ENCODE data around the gene SLC43A3.

Gene SLC43A3

DNA sequence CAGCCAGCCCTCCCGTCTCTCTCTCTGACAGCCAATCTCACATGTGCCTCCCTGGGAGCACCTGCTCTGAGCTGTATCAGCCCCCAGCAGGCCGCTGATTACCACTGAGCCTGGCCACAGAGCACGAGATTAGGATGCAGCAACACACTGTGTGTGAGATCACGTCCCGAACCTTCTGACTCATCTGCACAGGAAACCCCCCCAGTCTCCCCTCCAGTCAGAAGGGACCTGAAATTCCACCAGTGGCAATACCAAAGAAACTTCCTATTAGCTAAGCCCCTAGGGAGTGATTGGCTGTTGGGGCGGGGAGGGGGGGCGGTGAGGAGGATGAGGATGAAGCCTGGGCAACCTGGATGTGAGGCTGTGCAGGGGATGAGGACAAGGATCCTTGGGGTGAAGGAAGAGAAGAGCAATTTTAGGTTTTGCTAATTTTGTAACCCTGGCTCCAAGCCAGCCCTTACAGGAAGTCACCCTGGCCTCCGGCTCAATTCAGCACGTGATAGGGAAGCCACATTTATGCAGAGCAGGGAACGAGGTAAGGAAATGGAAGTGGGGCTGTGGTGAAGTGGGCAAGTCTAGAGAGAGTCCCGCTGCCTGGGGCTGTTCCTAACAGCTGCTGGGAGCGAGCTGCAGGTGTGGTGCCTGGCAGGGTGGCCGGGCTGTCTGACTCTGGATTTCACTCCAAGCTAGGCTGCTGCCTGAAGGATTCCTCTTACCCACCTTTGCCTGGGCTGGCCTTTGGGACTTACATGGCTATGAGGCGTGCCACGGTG, 1.9 kb downstream of the SLC43A3 start:
- ChIA-PET POLR2A (interaction anchor here (0.9 to 1.8 kb wide), 7 partner anchors 16 to 1153 kb away, joined by 3 to 6 read pairs (median 4); partner anchors contain the start of gene RTN4RL2), CTCF (interaction anchor here (0.7 to 5.5 kb wide), 14 partner anchors 9 to 216 kb away, joined by 3 to 41 read pairs (median 4); partner anchors contain the start of gene RTN4RL2)
- Histone ChIP-seq H3K4me3 (ENCODE audit: control insufficient read depth in 1 of 7, extremely low read depth in 1 of 7, insufficient read depth in 4 of 7, low read depth in 2 of 7, low read length in 6 of 7) (peak overlapping the region in 4 of 7 experiments; percentile 30 to 81 (median 75)), H3K9me3 (ENCODE audit: control extremely low read depth in 1 of 5, control insufficient read depth in 4 of 5, insufficient read depth in 2 of 5, low read depth in 1 of 5, low read length in 4 of 5) (no peaks in the 10 kb centered on the region), H3K27ac (ENCODE audit: insufficient read depth in 1 of 2, low read depth in 1 of 2, low read length in 2 of 2, poor library complexity in 1 of 2, severe bottlenecking in 2 of 2) (peak overlapping the region; percentile 62 to 82), H3K36me3 (ENCODE audit: control insufficient read depth in 4 of 4, insufficient read depth in 4 of 4, low read length in 3 of 4) (peaks cover 8 to 52% (median 14%) of the 10 kb centered on the region in 4 experiments), H3K4me1 (ENCODE audit: control extremely low read depth in 1 of 4, control insufficient read depth in 4 of 4, insufficient read depth in 4 of 4, low read length in 3 of 4) (peaks cover 13 to 47% (median 43%) of the 10 kb centered on the region in 4 experiments), H3K27me3 (replicated peaks in 2 of 5; ENCODE audit: control insufficient read depth in 4 of 5, insufficient read depth in 5 of 5, low read length in 4 of 5) (no peaks in the 10 kb centered on the region)
- 15% methylated on average over 12 of the region's 15 CpGs for WGBS (ENCODE audit: insufficient coverage)
- peak; percentile 99 to 100 (median 100) for DNase-seq

- H3K27ac ChIP-seq (ENCODE audit: insufficient read depth in 1 of 2, low read depth in 1 of 2, low read length in 2 of 2, poor library complexity in 1 of 2, severe bottlenecking in 2 of 2) = peak overlapping the region; percentile 36 to 82
- no peak for DNase-seq
- ChIA-PET POLR2A (interaction anchor here (1.1 to 1.4 kb wide), 5 partner anchors 15 to 69 kb away, joined by 3 to 6 read pairs (median 4); partner anchors contain the start of gene RTN4RL2), CTCF (interaction anchor here (0.8 to 5.5 kb wide), 15 partner anchors 8 to 217 kb away, joined by 3 to 41 read pairs (median 4); no protein-coding TSS in a partner anchor)
- H3K27me3 ChIP-seq (replicated peaks in 2 of 5; ENCODE audit: control insufficient read depth in 4 of 5, insufficient read depth in 5 of 5, low read length in 4 of 5) = no peaks in the 10 kb centered on the region
- WGBS (ENCODE audit: insufficient coverage) = 92% methylated on average over 7 of the region's 9 CpGs
- H3K4me3 ChIP-seq (ENCODE audit: control insufficient read depth in 1 of 7, extremely low read depth in 1 of 7, insufficient read depth in 4 of 7, low read depth in 2 of 7, low read length in 6 of 7) = peak overlapping the region in 4 of 7 experiments; percentile 13 to 81 (median 67)
- H3K9me3 ChIP-seq (ENCODE audit: control extremely low read depth in 1 of 5, control insufficient read depth in 4 of 5, insufficient read depth in 2 of 5, low read depth in 1 of 5, low read length in 4 of 5) = no peaks in the 10 kb centered on the region
- peaks cover 9 to 59% (median 16%) of the 10 kb centered on the region in 4 experiments for H3K36me3 ChIP-seq (ENCODE audit: control insufficient read depth in 4 of 4, insufficient read depth in 4 of 4, low read length in 3 of 4)
- H3K4me1 ChIP-seq (ENCODE audit: control extremely low read depth in 1 of 4, control insufficient read depth in 4 of 4, insufficient read depth in 4 of 4, low read length in 3 of 4) = peaks cover 13 to 47% (median 43%) of the 10 kb centered on the region in 4 experiments
These were observed 2.7 kb downstream of the SLC43A3 start for GRCh38 chr11:57424137-57424791.

GRCh38 chr11:57422669-57423068, 4.3 kb downstream of the SLC43A3 start:
- no peaks in the 10 kb centered on the region for H3K27me3 ChIP-seq (replicated peaks in 2 of 5; ENCODE audit: control insufficient read depth in 4 of 5, insufficient read depth in 5 of 5, low read length in 4 of 5)
- H3K4me1 ChIP-seq (ENCODE audit: control extremely low read depth in 1 of 4, control insufficient read depth in 4 of 4, insufficient read depth in 4 of 4, low read length in 3 of 4) = peaks cover 13 to 45% (median 42%) of the 10 kb centered on the region in 4 experiments
- CTCF ChIA-PET = interaction anchor here (1.0 to 1.5 kb wide), 2 partner anchors 29 to 72 kb away, joined by 3 read pairs; no protein-coding TSS in a partner anchor
- peak overlapping the region in 1 of 2 experiments; percentile 27 for H3K27ac ChIP-seq (ENCODE audit: insufficient read depth in 1 of 2, low read depth in 1 of 2, low read length in 2 of 2, poor library complexity in 1 of 2, severe bottlenecking in 2 of 2)
- WGBS (ENCODE audit: insufficient coverage) = 100% methylated on average over 2 of the region's 4 CpGs
- H3K9me3 ChIP-seq (ENCODE audit: control extremely low read depth in 1 of 5, control insufficient read depth in 4 of 5, insufficient read depth in 2 of 5, low read depth in 1 of 5, low read length in 4 of 5) = no peaks in the 10 kb centered on the region
- DNase-seq = no peak
- POLR2A ChIA-PET = no interaction called here
- peak overlapping the region in 1 of 7 experiments; percentile 32 for H3K4me3 ChIP-seq (ENCODE audit: control insufficient read depth in 1 of 7, extremely low read depth in 1 of 7, insufficient read depth in 4 of 7, low read depth in 2 of 7, low read length in 6 of 7)
- H3K36me3 ChIP-seq (ENCODE audit: control insufficient read depth in 4 of 4, insufficient read depth in 4 of 4, low read length in 3 of 4) = peaks cover 9 to 74% (median 23%) of the 10 kb centered on the region in 4 experiments

- Histone ChIP-seq H3K27ac (ENCODE audit: insufficient read depth in 1 of 2, low read depth in 1 of 2, low read length in 2 of 2, poor library complexity in 1 of 2, severe bottlenecking in 2 of 2) (no peak overlapping the region), H3K4me1 (ENCODE audit: control extremely low read depth in 1 of 4, control insufficient read depth in 4 of 4, insufficient read depth in 4 of 4, low read length in 3 of 4) (peaks cover 13 to 37% (median 34%) of the 10 kb centered on the region in 4 experiments), H3K4me3 (ENCODE audit: control insufficient read depth in 1 of 7, extremely low read depth in 1 of 7, insufficient read depth in 4 of 7, low read depth in 2 of 7, low read length in 6 of 7) (no peak overlapping the region), H3K27me3 (replicated peaks in 2 of 5; ENCODE audit: control insufficient read depth in 4 of 5, insufficient read depth in 5 of 5, low read length in 4 of 5) (no peaks in the 10 kb centered on the region), H3K9me3 (ENCODE audit: control extremely low read depth in 1 of 5, control insufficient read depth in 4 of 5, insufficient read depth in 2 of 5, low read depth in 1 of 5, low read length in 4 of 5) (no peaks in the 10 kb centered on the region), H3K36me3 (ENCODE audit: control insufficient read depth in 4 of 4, insufficient read depth in 4 of 4, low read length in 3 of 4) (peaks cover 14 to 83% (median 28%) of the 10 kb centered on the region in 4 experiments)
- POLR2A ChIA-PET = no interaction called here
- CTCF ChIA-PET = interaction anchor here (0.8 to 2.0 kb wide), 6 partner anchors 12 to 76 kb away, joined by 3 to 5 read pairs (median 4); no protein-coding TSS in a partner anchor
- DNase-seq = no peak
These were observed 5.1 kb downstream of the SLC43A3 start for GRCh38 chr11:57421805-57422204.

DNA sequence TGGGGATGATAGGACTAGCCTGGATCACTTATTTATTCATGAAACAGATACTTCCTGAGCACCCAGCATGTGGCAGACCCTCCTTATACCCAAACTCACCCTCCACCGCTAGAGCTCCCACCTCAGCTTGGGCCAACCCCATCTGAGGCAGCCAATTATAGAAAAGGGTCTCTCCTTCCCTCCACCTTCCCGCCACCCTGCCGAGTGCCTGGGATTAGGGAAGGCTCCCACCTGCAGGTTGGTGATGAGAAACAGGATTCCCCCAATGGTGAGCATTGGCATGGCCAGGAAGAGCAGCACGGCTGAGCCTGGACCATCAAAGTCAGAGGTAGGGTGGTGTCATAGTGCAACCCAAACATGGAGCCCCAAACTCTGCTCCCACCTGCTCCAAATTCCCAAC, 5.9 kb downstream of the SLC43A3 start:
- DNase-seq = no peak
- Histone ChIP-seq H3K4me3 (ENCODE audit: control insufficient read depth in 1 of 7, extremely low read depth in 1 of 7, insufficient read depth in 4 of 7, low read depth in 2 of 7, low read length in 6 of 7) (no peak overlapping the region), H3K4me1 (ENCODE audit: control extremely low read depth in 1 of 4, control insufficient read depth in 4 of 4, insufficient read depth in 4 of 4, low read length in 3 of 4) (peaks cover 9 to 30% (median 27%) of the 10 kb centered on the region in 4 experiments), H3K27me3 (replicated peaks in 2 of 5; ENCODE audit: control insufficient read depth in 4 of 5, insufficient read depth in 5 of 5, low read length in 4 of 5) (no peaks in the 10 kb centered on the region), H3K36me3 (ENCODE audit: control insufficient read depth in 4 of 4, insufficient read depth in 4 of 4, low read length in 3 of 4) (peaks cover 18 to 87% (median 34%) of the 10 kb centered on the region in 4 experiments), H3K27ac (ENCODE audit: insufficient read depth in 1 of 2, low read depth in 1 of 2, low read length in 2 of 2, poor library complexity in 1 of 2, severe bottlenecking in 2 of 2) (no peak overlapping the region), H3K9me3 (ENCODE audit: control extremely low read depth in 1 of 5, control insufficient read depth in 4 of 5, insufficient read depth in 2 of 5, low read depth in 1 of 5, low read length in 4 of 5) (no peaks in the 10 kb centered on the region)
- CTCF ChIA-PET = interaction anchor here (0.8 to 2.0 kb wide), 4 partner anchors 11 to 75 kb away, joined by 3 to 5 read pairs (median 4); no protein-coding TSS in a partner anchor
- POLR2A ChIA-PET = no interaction called here
- 100% methylated on average over 3 of the region's 4 CpGs for WGBS (ENCODE audit: insufficient coverage)

GRCh38 chr11:57419146-57419545, 7.8 kb downstream of the SLC43A3 start:
- no peaks in the 10 kb centered on the region for H3K9me3 ChIP-seq (ENCODE audit: control extremely low read depth in 1 of 5, control insufficient read depth in 4 of 5, insufficient read depth in 2 of 5, low read depth in 1 of 5, low read length in 4 of 5)
- DNase-seq = no peak
- H3K27ac ChIP-seq (ENCODE audit: insufficient read depth in 1 of 2, low read depth in 1 of 2, low read length in 2 of 2, poor library complexity in 1 of 2, severe bottlenecking in 2 of 2) = no peak overlapping the region
- H3K27me3 ChIP-seq (replicated peaks in 2 of 5; ENCODE audit: control insufficient read depth in 4 of 5, insufficient read depth in 5 of 5, low read length in 4 of 5) = no peaks in the 10 kb centered on the region
- POLR2A ChIA-PET = interaction anchor here (0.6 to 0.7 kb wide), 2 partner anchors 11 to 713 kb away, joined by 3 read pairs; no protein-coding TSS in a partner anchor
- peaks cover 21 to 94% (median 50%) of the 10 kb centered on the region in 4 experiments for H3K36me3 ChIP-seq (ENCODE audit: control insufficient read depth in 4 of 4, insufficient read depth in 4 of 4, low read length in 3 of 4)
- WGBS (ENCODE audit: insufficient coverage) = 100% methylated on average over 2 of the region's 3 CpGs
- peaks cover 4 to 13% (median 8%) of the 10 kb centered on the region in 4 experiments for H3K4me1 ChIP-seq (ENCODE audit: control extremely low read depth in 1 of 4, control insufficient read depth in 4 of 4, insufficient read depth in 4 of 4, low read length in 3 of 4)
- no peak overlapping the region for H3K4me3 ChIP-seq (ENCODE audit: control insufficient read depth in 1 of 7, extremely low read depth in 1 of 7, insufficient read depth in 4 of 7, low read depth in 2 of 7, low read length in 6 of 7)
- CTCF ChIA-PET = interaction anchor here (1.2 to 1.9 kb wide), 2 partner anchors 11 to 19 kb away, joined by 3 to 4 read pairs; no protein-coding TSS in a partner anchor

Measured in common myeloid progenitor, CD34-positive (primary cell).